AG04450 (cell line): Measurements from ENCODE around the gene LIPF. TPM values are rescaled to one million over a fixed set of nuclear protein-coding genes. Genes with fewer than 3 reads are reported as not detected.

Source experiments
- CTCF ChIA-PET: fragments of 300-600, 350-600 bp; formaldehyde crosslinking; extraction: SDS; loops from one replicate; lab custom pipeline; 2022; ENCODE audit warnings: antibody characterized with exemption, inconsistent platforms; lab: Charles Lee
- POLR2A ChIA-PET: fragments of 350-600 bp; formaldehyde crosslinking; extraction: SDS; loops from one replicate; lab custom pipeline; 2021; ENCODE audit warnings: antibody characterized with exemption, inconsistent platforms; lab: Yijun Ruan, JAX
- DNase-seq: peaks from one replicate; pipeline ENCODE4 v3.0.0-alpha.2; 2011; ENCODE audit warnings: low read depth, low spot score
- H3K27ac ChIP-seq: one replicate; pipeline ENCODE4 v1.5.1; 2012; ENCODE audit warnings: low read depth, low read length, control low read depth
- H3K27me3 ChIP-seq: one replicate; pipeline ENCODE4 v1.6.0; 2012; ENCODE audit warnings: low read length; ENCODE audit not compliant: control insufficient read depth, insufficient read depth
- H3K4me3 ChIP-seq: 2 replicates; pipeline ENCODE4 v1.5.1; 2011; ENCODE audit warnings: mild to moderate bottlenecking, low read depth, low read length, control low read depth
- H3K9me3 ChIP-seq: 2 replicates; pipeline ENCODE4 v1.5.1; 2012; ENCODE audit warnings: low read length; ENCODE audit not compliant: control insufficient read depth, insufficient read depth
- CTCF ChIP-seq: IDR thresholded peaks from 2 replicates; pipeline ENCODE4 v1.5.1; 2011; ENCODE audit warnings: low read depth, low read length, control low read depth, inconsistent platforms
- polyA plus RNA-seq: library from polyadenylated mRNA; depleted of rRNA; stranded (reverse); fragments of >200 nt; gene quantifications from 2 replicates; pipeline ENCODE4 v1.2.3, GENCODE V29; 2011

Gene LIPF
- polyA plus RNA-seq, 1 experiment, result not detected

GRCh38 chr10:88642963-88643362 is 21.3 kb upstream of the LIPF start:
- ChIA-PET CTCF (no interaction called here), POLR2A (no interaction called here)
- peaks cover 1% of the 10 kb centered on the region; the same call in 1 of the 2 replicates for H3K9me3 ChIP-seq
- H3K4me3 ChIP-seq, result no peak overlapping the region
- H3K27ac ChIP-seq, result no peak overlapping the region
- H3K27me3 ChIP-seq, result peaks cover under 1% of the 10 kb centered on the region
- no peak for DNase-seq
- no peak for TF ChIP-seq CTCF

- Histone ChIP-seq H3K4me3 (no peak overlapping the region), H3K27ac (no peak overlapping the region), H3K27me3 (no peaks in the 10 kb centered on the region), H3K9me3 (no peaks in the 10 kb centered on the region)
- TF ChIP-seq CTCF, result no peak
- DNase-seq, result no peak
- POLR2A ChIA-PET, result no interaction called here
- CTCF ChIA-PET, result interaction anchor here (0.6 kb wide), 1 partner anchor 21 kb away, joined by 4 read pairs; no protein-coding TSS in a partner anchor
Measured at GRCh38 chr10:88647061-88647615, 17.1 kb upstream of the LIPF start.

GRCh38 chr10:88651101-88651551 is 13.1 kb upstream of the LIPF start:
- no peaks in the 10 kb centered on the region for H3K27me3 ChIP-seq
- CTCF ChIA-PET, result interaction anchor here (0.6 kb wide), 1 partner anchor 430 kb away, joined by 6 read pairs; no protein-coding TSS in a partner anchor
- H3K4me3 ChIP-seq, result no peak overlapping the region
- H3K9me3 ChIP-seq, result no peaks in the 10 kb centered on the region
- no peak for TF ChIP-seq CTCF
- peak; percentile 49 for DNase-seq
- H3K27ac ChIP-seq, result no peak overlapping the region
- POLR2A ChIA-PET, result no interaction called here

- no peak for TF ChIP-seq CTCF
- no peaks in the 10 kb centered on the region for H3K27me3 ChIP-seq
- H3K9me3 ChIP-seq, result no peaks in the 10 kb centered on the region
- no peak for DNase-seq
- CTCF ChIA-PET, result no interaction called here
- no peak overlapping the region for H3K27ac ChIP-seq
- no peak overlapping the region for H3K4me3 ChIP-seq
- POLR2A ChIA-PET, result no interaction called here
Measured at GRCh38 chr10:88652616-88653015, 11.6 kb upstream of the LIPF start.

GRCh38 chr10:88657901-88658300 is 6.3 kb upstream of the LIPF start:
- POLR2A ChIA-PET, result no interaction called here
- CTCF ChIA-PET, result interaction anchor here (1.0 kb wide), 1 partner anchor 30 kb away, joined by 3 read pairs; no protein-coding TSS in a partner anchor
- no peaks in the 10 kb centered on the region for H3K9me3 ChIP-seq
- H3K4me3 ChIP-seq, result no peak overlapping the region
- no peak overlapping the region for H3K27ac ChIP-seq
- no peak for DNase-seq
- H3K27me3 ChIP-seq, result no peaks in the 10 kb centered on the region
- no peak for TF ChIP-seq CTCF
